GM12873 (cell line): ENCODE data around the gene ZDHHC23.

Source experiments
- CTCF ChIP-seq: IDR thresholded peaks from 2 replicates; pipeline ENCODE4 v1.5.1; 2012; ENCODE audit warnings: low read depth, mild to moderate bottlenecking, moderate library complexity, low read length, control low read depth; ENCODE audit not compliant: insufficient read depth; ENCODE audit errors: missing control alignments

ZDHHC23 gene

DNA sequence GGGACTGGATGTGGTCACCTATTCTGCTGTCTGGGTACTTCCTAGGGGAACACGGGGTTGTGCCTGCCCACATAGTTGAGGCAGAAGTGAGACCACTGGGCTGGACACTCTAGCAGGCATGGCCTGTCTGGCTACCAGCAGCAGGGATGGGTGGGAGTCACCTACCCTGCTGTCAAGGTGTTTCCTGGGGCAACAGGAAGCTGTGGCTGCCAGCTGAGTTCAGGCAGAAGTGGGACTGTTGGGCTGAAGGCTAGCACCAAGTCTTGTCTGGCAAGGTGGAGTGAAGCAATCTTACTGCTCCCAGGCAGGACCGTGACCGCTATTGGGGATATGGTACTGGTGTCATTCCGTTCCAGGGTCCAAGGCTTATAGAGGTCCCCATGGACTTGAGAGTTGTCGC, 20.3 kb upstream of the ZDHHC23 start:
- no peak for TF ChIP-seq CTCF

DNA sequence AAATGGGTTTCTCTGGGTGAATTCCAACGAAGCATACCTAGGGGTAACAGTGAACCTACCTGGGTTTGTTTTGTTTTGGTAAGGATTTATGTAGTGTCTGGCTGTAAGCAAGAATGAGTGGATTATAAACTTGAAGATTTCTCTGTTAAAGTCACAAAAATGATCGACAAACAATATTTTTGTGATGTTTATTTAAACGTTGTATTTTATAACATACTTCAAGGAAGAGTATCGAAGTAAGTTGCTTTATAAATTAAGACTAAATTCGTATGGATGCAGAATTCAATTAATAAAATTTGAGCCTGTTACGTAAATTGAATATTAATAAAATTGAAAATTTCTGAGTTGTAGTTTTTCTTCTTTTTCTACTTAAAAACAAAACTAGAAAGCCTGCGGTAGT, 982 bp upstream of the ZDHHC23 start:
- TF ChIP-seq CTCF = no peak

DNA sequence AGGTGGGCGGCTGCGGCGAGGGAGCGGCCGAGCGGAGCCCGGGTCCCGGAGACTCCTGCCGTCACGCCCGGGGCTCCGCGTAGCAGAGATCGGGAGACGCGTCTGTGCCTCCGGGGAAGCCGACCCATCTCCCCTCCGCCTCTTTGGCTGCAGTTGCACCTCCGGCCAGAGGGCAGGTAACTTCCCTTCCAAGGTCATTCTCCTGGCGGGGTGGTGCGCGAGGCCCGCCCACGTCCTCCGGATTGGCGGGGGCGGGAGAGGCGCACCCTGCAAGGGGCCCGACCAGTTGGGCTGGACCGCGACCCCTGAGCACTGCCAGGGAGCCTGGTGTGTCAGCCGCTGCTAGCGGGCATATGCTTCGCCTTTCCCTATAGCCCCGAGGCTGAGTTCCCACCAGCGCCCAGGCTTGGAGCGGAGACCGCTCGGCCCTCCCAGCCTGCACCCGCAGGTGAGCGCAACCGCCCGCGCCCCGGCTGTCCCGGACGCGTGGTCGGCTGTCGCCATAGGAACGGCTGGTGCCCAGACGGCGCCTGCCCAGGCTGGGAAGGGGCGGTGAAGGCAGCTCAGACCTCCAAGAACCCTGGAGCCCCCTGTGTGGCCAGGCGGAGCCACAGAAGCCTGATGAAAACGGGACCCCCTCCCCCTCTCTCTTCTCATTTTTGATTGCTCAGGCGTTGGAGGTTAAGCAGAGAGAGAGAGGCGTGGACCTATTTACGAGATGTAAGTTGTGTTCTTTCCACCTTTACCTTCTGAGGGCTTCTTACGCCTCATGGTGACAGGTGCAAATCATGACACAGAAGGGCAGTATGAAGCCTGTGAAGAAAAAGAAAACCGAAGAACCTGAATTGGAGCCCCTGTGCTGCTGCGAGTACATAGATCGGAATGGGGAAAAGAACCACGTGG, 453 bp downstream of the ZDHHC23 start:
- peak; percentile 31 for TF ChIP-seq CTCF

DNA sequence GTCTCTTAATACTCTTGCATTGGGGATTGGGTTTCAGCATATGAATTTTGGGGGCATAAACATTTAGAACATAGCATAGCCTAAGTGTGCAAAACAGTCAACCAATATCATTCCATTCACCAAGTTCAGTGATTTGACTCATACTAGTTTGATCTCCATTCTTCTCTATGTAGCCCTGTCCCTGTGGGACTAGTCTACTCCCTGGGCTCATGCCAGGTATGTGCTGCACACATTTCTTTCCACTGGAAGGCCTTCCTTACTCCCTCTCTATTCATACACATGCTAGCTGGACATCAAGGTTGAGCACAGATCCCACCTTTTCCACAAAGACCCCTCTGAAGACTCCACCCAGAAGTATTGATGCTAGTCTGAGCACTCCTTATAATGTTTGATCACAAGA, 5.1 kb downstream of the ZDHHC23 start:
- no peak for TF ChIP-seq CTCF

- no peak for TF ChIP-seq CTCF
Observed at GRCh38 chr3:113953677-113954076, 5.9 kb downstream of the ZDHHC23 start.

- TF ChIP-seq CTCF = no peak
Observed at GRCh38 chr3:113954091-113954685, 6.4 kb downstream of the ZDHHC23 start.

GRCh38 chr3:113963879-113964278, 16.1 kb downstream of the ZDHHC23 start:
- TF ChIP-seq CTCF = no peak
